Parathyroid adenoma (tissue), 2 donors: ENCODE data around the gene EPS8L2.

Experiments used
- H2AFZ ChIP-seq: fragments of 300-600 bp; sonication (generic); one replicate; pipeline ENCODE4 v1.7.0; 2017; ENCODE audit warnings: antibody characterized with exemption, mild to moderate bottlenecking
- H3K27ac ChIP-seq: fragments of 300-600 bp; sonication (generic); one replicate; pipeline ENCODE4 v1.7.0; 2017
- H3K27me3 ChIP-seq: fragments of 300-600 bp; sonication (generic); one replicate; pipeline ENCODE4 v1.7.0; 2017; ENCODE audit warnings: low read length; ENCODE audit not compliant: control insufficient read depth, insufficient read depth
- H3K36me3 ChIP-seq: fragments of 300-600 bp; sonication (generic); one replicate; pipeline ENCODE4 v1.7.0; 2017; ENCODE audit warnings: low read length; ENCODE audit not compliant: control insufficient read depth, insufficient read depth
- H3K4me1 ChIP-seq: fragments of 300-600 bp; sonication (generic); one replicate; pipeline ENCODE4 v1.7.0; 2017; ENCODE audit warnings: control low read depth
- H3K4me2 ChIP-seq: fragments of 300-600 bp; sonication (generic); one replicate; pipeline ENCODE4 v1.7.0; 2017; ENCODE audit warnings: low read length
- H3K4me3 ChIP-seq: fragments of 300-600 bp; sonication (generic); one replicate; pipeline ENCODE4 v1.7.0; 2017; ENCODE audit warnings: low read depth, low read length
- H3K79me2 ChIP-seq: fragments of 300-600 bp; sonication (generic); one replicate; pipeline ENCODE4 v1.7.0; 2017; ENCODE audit warnings: control low read depth
- H3K9ac ChIP-seq: fragments of 300-600 bp; sonication (generic); one replicate; pipeline ENCODE4 v1.7.0; 2017; ENCODE audit warnings: mild to moderate bottlenecking
- H3K9me3 ChIP-seq: fragments of 300-600 bp; sonication (generic); one replicate; pipeline ENCODE4 v1.7.0; 2017; ENCODE audit warnings: low read length; ENCODE audit not compliant: control insufficient read depth
- CTCF ChIP-seq: fragments of 300-600 bp; sonication (generic); IDR thresholded peaks from one replicate; pipeline ENCODE4 v1.7.0; 2017; ENCODE audit warnings: antibody characterized with exemption, mild to moderate bottlenecking
- donor health status: primary hyperparathyroidism.

EPS8L2 gene

GRCh38 chr11:774873-775592, 69.0 kb downstream of the EPS8L2 start:
- no peak overlapping the region for H3K9ac ChIP-seq
- no peak for TF ChIP-seq CTCF
- peaks cover 4% of the 10 kb centered on the region for H3K79me2 ChIP-seq
- H2AFZ ChIP-seq: no peak overlapping the region
- H3K4me2 ChIP-seq: no peak overlapping the region
- no peaks in the 10 kb centered on the region for H3K9me3 ChIP-seq
- no peaks in the 10 kb centered on the region for H3K27me3 ChIP-seq
- H3K27ac ChIP-seq: no peak overlapping the region
- H3K4me3 ChIP-seq: no peak overlapping the region
- H3K4me1 ChIP-seq: no peaks in the 10 kb centered on the region
- no peaks in the 10 kb centered on the region for H3K36me3 ChIP-seq

GRCh38 chr11:776263-776560, 70.2 kb downstream of the EPS8L2 start:
- Histone ChIP-seq H2AFZ (no peak overlapping the region), H3K4me2 (peak overlapping the region; percentile 87), H3K9ac (no peak overlapping the region), H3K36me3 (no peaks in the 10 kb centered on the region), H3K27ac (no peak overlapping the region), H3K4me3 (peak overlapping the region; percentile 52), H3K79me2 (peaks cover 4% of the 10 kb centered on the region), H3K27me3 (no peaks in the 10 kb centered on the region), H3K4me1 (no peaks in the 10 kb centered on the region), H3K9me3 (no peaks in the 10 kb centered on the region)
- TF ChIP-seq CTCF: no peak

- Histone ChIP-seq H3K4me1 (no peaks in the 10 kb centered on the region), H3K36me3 (no peaks in the 10 kb centered on the region), H3K79me2 (peaks cover 4% of the 10 kb centered on the region), H3K9me3 (no peaks in the 10 kb centered on the region), H2AFZ (no peak overlapping the region), H3K27me3 (no peaks in the 10 kb centered on the region), H3K4me3 (peak overlapping the region; percentile 52), H3K27ac (no peak overlapping the region), H3K4me2 (peak overlapping the region; percentile 87), H3K9ac (no peak overlapping the region)
- no peak for TF ChIP-seq CTCF
Observed at GRCh38 chr11:776561-777287, 70.7 kb downstream of the EPS8L2 start.
